Measurements from ENCODE around the gene STXBP4. TPM values are rescaled to one million over a fixed set of nuclear protein-coding genes. Genes with fewer than 3 reads are reported as not detected.

STXBP4 gene
- total and polyA plus RNA-seq, 2 experiments from 2014 or later, result 14.9 to 26.4 TPM

GRCh38 chr17:54932711-54933110 lies 35.9 kb upstream of the STXBP4 start:
- H3K36me3 ChIP-seq, result peaks cover 15% of the 10 kb centered on the region

GRCh38 chr17:54933921-54934320 lies 34.6 kb upstream of the STXBP4 start:
- Histone ChIP-seq H3K27me3 (no peaks in the 10 kb centered on the region), H3K36me3 (peaks cover 9% of the 10 kb centered on the region), H3K4me3 (no peak overlapping the region), H3K9me3 (ENCODE audit: low read depth) (no peaks in the 10 kb centered on the region), H3K4me1 (ENCODE audit: low read depth) (peaks cover 9% of the 10 kb centered on the region), H3K27ac (peak overlapping the region; percentile 12)
- peak in 1 of 2 donors; percentile 37 for DNase-seq (ENCODE audit: low read depth in 1 of 2, low spot score in 1 of 2)
- TF ChIP-seq, protein P1, sequence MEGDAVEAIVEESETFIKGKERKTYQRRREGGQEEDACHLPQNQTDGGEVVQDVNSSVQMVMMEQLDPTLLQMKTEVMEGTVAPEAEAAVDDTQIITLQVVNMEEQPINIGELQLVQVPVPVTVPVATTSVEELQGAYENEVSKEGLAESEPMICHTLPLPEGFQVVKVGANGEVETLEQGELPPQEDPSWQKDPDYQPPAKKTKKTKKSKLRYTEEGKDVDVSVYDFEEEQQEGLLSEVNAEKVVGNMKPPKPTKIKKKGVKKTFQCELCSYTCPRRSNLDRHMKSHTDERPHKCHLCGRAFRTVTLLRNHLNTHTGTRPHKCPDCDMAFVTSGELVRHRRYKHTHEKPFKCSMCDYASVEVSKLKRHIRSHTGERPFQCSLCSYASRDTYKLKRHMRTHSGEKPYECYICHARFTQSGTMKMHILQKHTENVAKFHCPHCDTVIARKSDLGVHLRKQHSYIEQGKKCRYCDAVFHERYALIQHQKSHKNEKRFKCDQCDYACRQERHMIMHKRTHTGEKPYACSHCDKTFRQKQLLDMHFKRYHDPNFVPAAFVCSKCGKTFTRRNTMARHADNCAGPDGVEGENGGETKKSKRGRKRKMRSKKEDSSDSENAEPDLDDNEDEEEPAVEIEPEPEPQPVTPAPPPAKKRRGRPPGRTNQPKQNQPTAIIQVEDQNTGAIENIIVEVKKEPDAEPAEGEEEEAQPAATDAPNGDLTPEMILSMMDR (IDR thresholded peaks at IDR 0.05; ENCODE audit: low read depth, low read length), result no peak

More at GRCh38 chr17:54932711-54933110, 35.9 kb upstream of the STXBP4 start:
- TF ChIP-seq, protein P1 (IDR thresholded peaks at IDR 0.05; ENCODE audit: low read depth, low read length), result no peak
- Histone ChIP-seq H3K9me3 (ENCODE audit: low read depth) (no peaks in the 10 kb centered on the region), H3K27me3 (no peaks in the 10 kb centered on the region), H3K4me1 (ENCODE audit: low read depth) (peaks cover 9% of the 10 kb centered on the region), H3K4me3 (no peak overlapping the region), H3K27ac (no peak overlapping the region)
- no peak for DNase-seq (ENCODE audit: low read depth in 1 of 2, low spot score in 1 of 2)

DNA sequence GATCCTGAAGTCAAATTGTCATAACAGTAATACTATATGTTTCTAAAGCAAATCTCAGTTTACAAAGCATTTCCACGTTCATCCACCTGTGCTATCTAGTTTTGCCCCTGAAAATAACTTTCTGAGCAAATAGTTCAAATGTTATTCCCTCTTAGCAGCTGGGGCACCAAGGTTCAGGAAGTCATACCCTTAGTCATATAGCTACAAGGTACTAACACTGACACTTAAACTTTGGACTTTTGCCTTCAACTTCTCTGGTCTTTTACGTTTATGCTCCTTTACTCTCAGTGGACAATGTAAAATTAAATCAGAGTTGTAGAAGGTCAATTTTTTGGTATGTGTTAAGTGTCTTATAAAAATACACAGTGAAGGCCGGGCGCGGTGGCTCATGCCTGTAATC lies 33.1 kb upstream of the STXBP4 start:
- Histone ChIP-seq H3K27ac (no peak overlapping the region), H3K9me3 (ENCODE audit: low read depth) (no peaks in the 10 kb centered on the region), H3K4me1 (ENCODE audit: low read depth) (peaks cover 9% of the 10 kb centered on the region), H3K4me3 (no peak overlapping the region), H3K27me3 (no peaks in the 10 kb centered on the region), H3K36me3 (peaks cover 5% of the 10 kb centered on the region)
- TF ChIP-seq, protein P1 (IDR thresholded peaks at IDR 0.05; ENCODE audit: low read depth, low read length), result no peak
- DNase-seq (ENCODE audit: low read depth in 1 of 2, low spot score in 1 of 2), result no peak

DNA sequence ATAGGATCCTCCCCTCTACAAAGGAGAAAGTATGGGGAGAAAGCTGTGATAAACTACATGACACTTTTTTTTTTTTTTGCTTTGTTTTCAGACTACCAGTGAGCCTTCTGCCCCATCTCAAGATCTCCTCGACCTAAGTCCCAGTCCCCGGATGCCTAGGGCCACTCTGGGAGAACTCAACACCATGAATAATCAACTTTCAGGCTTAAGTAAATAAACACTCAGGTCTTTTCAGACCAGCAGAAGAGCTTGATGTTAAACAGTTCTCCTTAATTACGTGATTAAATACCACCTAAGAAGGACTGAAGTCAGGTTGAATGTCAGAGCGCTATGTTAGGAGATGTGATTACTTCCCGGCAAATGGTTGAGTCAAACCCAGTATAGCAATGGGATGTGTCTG lies 31.5 kb upstream of the STXBP4 start:
- H3K9me3 ChIP-seq (ENCODE audit: low read depth), result no peaks in the 10 kb centered on the region
- peaks cover 6% of the 10 kb centered on the region for H3K36me3 ChIP-seq
- TF ChIP-seq, protein P1 (IDR thresholded peaks at IDR 0.05; ENCODE audit: low read depth, low read length), result no peak
- no peak overlapping the region for H3K4me3 ChIP-seq
- no peaks in the 10 kb centered on the region for H3K27me3 ChIP-seq
- peaks cover 9% of the 10 kb centered on the region for H3K4me1 ChIP-seq (ENCODE audit: low read depth)
- DNase-seq (ENCODE audit: low read depth in 1 of 2, low spot score in 1 of 2), result peak in 1 of 2 donors; percentile 2
- H3K27ac ChIP-seq, result no peak overlapping the region

DNA sequence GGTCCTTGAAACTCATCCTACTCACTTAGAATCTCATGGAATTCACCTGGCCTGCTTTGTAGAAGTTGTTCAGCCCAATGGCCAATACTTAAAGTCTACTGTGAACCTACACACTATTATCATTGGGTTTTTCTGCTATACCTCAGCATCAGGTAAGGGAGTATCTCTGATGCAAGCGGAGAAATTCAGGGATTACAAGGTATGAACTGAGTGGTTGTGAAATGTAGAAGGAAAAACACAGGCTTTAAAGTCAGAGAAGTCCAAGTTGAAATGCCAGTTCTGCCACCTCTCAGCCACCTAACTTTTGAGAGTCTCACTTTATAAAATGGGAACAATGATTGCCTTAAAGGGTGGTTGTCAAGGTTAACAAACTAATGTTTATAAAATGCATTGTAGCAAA lies 31.1 kb upstream of the STXBP4 start:
- H3K27me3 ChIP-seq, result no peaks in the 10 kb centered on the region
- no peak for DNase-seq (ENCODE audit: low read depth in 1 of 2, low spot score in 1 of 2)
- H3K4me1 ChIP-seq (ENCODE audit: low read depth), result peaks cover 9% of the 10 kb centered on the region
- no peak overlapping the region for H3K27ac ChIP-seq
- TF ChIP-seq, protein P1 (IDR thresholded peaks at IDR 0.05; ENCODE audit: low read depth, low read length), result no peak
- no peaks in the 10 kb centered on the region for H3K9me3 ChIP-seq (ENCODE audit: low read depth)
- no peak overlapping the region for H3K4me3 ChIP-seq
- peaks cover 6% of the 10 kb centered on the region for H3K36me3 ChIP-seq

GRCh38 chr17:54941285-54941684 lies 27.3 kb upstream of the STXBP4 start:
- DNase-seq (ENCODE audit: low read depth in 1 of 2, low spot score in 1 of 2), result no peak
- TF ChIP-seq, protein P1 (IDR thresholded peaks at IDR 0.05; ENCODE audit: low read depth, low read length), result no peak
- no peaks in the 10 kb centered on the region for H3K4me1 ChIP-seq (ENCODE audit: low read depth)
- H3K36me3 ChIP-seq, result peaks cover 5% of the 10 kb centered on the region
- no peak overlapping the region for H3K4me3 ChIP-seq
- H3K27ac ChIP-seq, result no peak overlapping the region
- H3K27me3 ChIP-seq, result no peaks in the 10 kb centered on the region
- H3K9me3 ChIP-seq (ENCODE audit: low read depth), result no peaks in the 10 kb centered on the region

All from cardiac muscle cell (in vitro differentiated cells and primary cell).